HG03575 (cell line): ENCODE results near the gene NOVA1.
"Not testable (repeated sequence)": the region's sequence is repeated elsewhere in the genome, so short reads cannot be mapped to it uniquely, and the experiment has no call there.

Experiments
- ATAC-seq: cut with Tn5 transposase; IDR thresholded peaks from one replicate; pipeline ENCODE4 v1.9.1; 2021; ENCODE audit not compliant: unreplicated experiment, insufficient number of reproducible peaks, low FRiP score; ENCODE audit errors: extremely low read depth

NOVA1 gene, protein sequence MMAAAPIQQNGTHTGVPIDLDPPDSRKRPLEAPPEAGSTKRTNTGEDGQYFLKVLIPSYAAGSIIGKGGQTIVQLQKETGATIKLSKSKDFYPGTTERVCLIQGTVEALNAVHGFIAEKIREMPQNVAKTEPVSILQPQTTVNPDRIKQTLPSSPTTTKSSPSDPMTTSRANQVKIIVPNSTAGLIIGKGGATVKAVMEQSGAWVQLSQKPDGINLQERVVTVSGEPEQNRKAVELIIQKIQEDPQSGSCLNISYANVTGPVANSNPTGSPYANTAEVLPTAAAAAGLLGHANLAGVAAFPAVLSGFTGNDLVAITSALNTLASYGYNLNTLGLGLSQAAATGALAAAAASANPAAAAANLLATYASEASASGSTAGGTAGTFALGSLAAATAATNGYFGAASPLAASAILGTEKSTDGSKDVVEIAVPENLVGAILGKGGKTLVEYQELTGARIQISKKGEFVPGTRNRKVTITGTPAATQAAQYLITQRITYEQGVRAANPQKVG

DNA sequence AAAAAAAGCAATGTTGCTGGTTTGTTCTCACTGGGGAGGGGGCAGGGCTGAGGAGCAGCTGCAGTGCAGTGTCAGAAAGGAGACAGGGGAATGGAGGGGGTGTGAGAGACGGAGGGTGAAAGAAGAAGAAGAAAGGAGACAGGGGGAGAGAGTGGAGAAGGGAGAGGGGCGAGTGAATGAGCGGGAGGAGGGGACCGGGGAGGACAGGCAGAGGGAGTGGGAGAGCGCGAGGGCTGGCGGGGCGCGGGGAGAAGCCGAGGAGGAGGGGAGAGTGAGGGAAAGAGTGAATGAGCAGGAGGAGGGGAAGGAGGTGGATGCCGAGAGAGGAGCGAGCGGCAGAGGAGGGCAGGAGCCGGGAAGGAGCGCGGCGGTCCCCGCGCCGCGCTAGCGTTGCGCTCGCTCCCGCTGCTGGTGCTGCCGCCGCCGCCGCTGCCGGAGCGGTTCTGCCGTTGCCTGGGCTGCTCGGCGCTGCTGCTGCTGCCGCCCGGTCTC lies at the start of gene NOVA1:
Gene NOVA1 (minus strand): TSS at position 445 of the 492 bp plus-strand sequence. CDS start 597 bp downstream, outside the sequence.
- no peak for ATAC-seq

DNA sequence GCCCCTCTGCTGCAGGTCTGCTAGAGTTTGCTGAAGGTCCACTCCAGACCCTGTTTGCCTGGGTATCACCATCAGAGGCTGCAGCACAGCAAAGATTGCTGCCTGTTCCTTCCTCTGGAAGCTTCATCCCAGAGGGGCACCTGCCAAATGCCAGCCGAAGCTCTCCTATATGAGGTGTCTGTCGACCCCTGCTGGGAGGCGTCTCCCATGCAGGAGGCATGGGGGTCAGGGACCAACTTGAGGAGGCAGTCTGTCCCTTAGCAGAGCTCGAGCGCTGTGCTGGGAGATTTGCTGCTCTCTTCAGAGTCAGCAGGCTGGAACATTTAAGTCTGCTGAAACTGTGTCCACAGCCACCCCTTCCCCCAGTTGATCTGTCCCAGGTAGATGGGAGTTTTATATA lies 47.2 kb upstream of the NOVA1 start:
- not testable (repeated sequence) for ATAC-seq

DNA sequence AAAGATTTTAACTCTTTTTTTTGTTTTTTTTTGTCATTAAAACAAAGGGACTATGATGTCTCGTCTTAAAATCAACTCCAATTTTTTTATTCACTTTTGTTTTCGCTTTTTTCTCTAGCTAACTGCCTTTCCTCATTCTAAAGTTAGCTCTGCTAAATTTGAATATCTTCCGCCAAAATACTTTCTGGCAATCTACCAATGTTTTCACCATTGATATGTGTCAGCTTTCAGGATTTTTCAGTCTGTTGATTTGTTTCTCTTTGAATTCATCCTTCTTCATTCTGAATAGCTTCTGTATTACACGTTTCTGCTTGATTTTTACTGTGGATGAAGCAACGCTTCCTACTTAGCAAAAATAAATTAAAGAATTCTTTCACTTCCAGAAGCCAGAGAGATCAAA lies 38.7 kb upstream of the NOVA1 start:
- ATAC-seq, result no peak

DNA sequence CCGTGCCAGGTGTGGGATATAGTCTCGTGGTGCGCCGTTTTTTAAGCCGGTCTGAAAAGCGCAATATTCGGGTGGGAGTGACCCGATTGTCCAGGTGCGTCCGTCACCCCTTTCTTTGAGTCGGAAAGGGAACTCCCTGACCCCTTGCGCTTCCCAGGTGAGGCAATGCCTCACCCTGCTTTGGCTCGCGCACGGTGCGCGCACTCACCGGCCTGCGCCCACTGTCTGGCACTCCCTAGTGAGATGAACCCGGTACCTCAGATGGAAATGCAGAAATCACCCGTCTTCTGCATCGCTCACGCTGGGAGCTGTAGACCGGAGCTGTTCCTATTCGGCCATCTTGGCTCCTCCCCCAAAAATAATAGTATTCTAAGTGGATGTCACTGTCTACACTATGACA lies 37.1 kb upstream of the NOVA1 start:
- not testable (repeated sequence) for ATAC-seq

DNA sequence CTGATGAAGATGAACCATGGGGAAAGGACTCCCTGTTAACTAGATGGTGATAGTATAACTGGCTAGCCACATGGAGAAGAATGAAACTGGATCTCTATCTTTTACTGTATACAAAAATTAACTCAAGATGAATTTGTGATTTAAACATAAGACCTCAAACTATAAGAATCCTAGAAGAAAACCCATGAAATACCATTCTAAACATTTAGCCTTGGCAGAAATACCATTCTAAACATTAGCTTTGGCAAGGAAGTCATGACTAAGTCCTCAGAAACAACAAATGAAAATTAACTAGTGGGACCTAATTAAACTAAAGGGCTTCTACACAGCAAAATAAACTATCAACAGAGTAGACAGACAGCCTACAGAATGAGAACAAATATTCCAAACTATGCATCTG lies 28.4 kb upstream of the NOVA1 start:
- no peak for ATAC-seq

DNA sequence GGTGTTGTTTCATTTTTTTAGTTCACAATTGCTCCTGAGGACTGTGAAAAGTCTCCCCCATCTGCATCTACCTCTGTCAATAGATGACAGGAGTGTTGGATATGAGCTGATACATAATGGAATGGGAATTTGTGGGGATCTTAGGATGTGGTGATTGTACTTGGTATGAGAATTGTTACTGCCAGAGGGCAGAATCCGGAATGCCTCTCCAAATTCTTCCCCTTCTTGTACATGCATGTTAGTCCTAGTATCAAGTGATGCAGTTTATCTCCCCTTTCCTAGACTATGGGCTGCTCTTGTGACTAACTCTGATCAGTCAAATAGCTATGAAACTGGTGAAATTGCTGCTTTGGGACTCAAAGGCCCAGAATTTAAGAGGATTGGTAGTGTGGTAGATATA lies 24.8 kb upstream of the NOVA1 start:
- ATAC-seq, result no peak

DNA sequence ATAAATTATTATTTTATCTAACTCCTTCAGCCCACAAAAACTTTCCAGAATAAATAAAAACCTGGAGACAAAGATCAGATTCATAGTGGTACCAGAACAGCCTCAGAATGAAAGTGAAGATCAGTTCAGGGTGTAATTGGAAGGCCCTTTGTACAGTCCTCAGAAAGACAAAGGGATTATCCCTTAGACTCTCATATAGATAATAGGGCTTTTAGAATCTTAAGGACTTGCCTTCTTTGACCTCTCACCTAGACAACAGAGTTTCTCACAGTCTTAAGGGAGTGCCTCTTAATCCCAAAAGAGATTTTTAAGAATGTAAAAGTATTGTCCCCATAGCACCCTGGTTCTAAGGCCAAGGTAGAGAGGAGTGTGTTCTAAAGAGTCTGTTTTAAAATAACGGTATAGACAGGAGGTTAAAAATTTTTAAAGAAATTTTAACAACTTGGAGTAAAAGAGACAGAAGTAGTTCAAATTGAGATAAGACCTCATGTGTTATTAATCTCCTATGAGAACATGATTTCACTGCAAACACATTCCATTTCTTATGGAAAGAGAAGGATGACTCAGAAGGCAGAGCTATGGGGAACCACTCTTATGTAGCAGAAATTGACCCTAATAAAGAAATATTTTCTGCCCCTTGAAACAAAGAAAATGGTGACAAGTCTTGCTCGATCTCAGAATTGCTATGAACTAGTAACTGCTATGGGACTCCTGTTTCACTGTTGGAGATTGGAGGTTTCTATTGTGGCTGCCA lies 24.2 kb upstream of the NOVA1 start:
- no peak for ATAC-seq

DNA sequence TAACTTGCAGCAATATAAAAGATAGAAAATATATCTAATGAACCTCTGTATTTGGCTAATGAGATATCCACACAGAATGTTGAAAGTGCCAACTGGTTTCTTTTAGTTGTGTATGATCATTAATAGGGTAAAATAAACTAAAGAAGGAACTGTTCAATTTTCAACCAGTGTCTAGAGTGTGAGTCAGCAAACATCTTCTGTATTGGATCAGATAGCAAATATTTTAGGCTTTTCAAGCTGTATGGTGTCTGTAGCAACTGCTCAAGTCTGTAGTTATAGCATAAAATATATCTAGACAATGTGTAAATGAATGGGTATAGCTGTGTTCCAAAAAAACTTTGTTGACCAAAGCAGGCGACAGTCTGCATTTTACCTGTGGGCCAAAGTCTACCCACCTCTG lies 23.5 kb upstream of the NOVA1 start:
- ATAC-seq, result no peak

DNA sequence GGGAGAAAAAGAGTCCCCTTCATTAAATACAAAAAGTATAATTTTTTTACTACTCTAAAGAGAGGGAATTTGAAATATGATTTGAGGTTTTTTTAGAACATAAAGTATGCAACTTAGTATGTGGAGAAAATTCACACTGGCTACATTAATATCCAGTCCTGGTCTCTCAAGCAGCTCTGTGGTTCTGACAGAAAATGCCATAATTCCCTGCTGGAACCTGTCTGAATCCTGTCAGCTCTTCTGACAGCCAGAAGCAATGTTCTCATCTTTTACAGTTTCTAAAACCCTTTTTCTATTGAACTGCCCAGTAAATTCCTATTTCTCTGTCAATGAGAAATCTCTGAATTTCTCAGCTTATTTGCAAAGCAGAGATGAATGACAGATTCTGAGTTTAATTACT lies 13.4 kb upstream of the NOVA1 start:
- ATAC-seq, result no peak

DNA sequence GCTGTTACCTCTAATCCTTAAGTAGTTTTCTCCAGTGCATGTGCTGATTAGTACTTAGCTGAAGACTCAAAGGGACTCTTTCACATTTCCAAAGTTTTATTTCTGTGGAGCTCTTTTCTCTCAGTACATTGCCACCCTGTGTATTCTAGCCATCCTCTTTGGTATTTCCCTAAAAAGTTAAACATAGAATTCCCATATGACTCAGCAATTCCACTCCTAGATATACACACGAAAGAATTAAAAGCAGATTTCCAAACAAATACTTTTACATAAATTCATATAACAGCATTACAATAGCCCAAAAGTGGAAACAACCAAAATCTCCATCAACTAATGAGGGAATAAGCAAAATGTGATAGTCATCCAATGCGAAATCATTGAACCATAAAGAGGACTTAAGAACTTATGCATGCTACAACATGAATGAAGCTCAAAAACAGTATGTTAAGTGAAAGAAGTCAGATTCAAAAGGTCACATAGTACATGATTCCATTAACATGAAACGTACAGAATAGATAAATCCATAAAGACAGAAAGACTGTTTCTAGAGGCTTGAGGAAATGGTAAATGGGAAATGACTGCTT lies 9.0 kb upstream of the NOVA1 start:
- ATAC-seq, result no peak

DNA sequence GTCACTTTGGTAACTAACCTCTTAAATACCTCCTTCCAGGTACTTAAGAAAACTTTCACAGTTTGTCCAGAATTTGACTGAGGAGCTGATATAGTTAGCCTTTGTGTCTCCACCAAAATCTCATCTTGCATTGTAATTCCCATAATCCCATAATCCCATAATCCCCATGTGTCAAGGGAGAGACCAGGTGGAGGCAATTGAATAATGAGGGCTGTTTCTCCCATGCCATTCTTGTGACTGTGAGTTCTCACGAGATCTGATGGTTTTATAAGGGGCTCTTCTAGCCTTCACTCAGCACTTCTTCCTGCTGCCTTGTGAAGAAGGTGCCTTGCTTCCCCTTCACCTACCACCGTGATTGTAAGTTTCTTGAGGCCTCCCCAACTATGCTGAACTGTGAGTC lies 7.8 kb upstream of the NOVA1 start:
- no peak for ATAC-seq

DNA sequence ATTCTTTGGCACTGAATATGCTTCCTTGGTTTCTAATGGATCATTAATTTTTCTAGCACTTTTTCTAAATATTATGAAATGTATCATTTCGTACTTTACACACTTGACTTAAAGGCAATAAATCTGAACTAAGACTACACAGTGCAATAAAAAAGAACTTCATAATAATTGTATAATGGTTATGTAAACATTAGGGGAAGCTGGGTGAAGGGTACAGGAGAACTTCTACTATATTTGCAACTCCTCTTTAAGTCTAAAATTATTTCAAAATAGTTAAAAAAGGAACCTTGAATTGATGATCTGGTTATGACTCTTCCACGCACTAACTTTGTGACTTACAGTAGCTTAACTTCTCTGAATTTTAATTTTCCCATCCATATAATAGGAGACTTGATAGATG lies 5.1 kb upstream of the NOVA1 start:
- no peak for ATAC-seq

DNA sequence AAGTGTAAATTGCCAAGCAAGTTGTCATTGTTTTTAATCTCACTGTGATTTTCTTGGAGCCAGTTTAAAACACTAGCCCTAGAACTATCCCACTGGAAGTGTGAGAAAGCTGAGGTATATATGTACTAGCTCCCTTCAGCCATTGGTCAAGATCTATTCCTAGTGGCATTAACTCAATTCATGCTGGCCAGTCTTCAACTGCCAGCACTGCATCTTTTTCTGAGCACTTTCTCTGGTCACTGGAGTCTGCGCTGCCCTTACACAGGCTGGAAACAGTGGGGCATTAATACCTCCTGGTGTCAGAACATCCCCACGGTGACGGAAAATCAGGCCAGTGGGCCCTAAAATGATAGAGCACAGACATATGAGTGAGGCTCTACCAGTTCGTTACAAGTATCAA lies 4.0 kb upstream of the NOVA1 start:
- no peak for ATAC-seq

DNA sequence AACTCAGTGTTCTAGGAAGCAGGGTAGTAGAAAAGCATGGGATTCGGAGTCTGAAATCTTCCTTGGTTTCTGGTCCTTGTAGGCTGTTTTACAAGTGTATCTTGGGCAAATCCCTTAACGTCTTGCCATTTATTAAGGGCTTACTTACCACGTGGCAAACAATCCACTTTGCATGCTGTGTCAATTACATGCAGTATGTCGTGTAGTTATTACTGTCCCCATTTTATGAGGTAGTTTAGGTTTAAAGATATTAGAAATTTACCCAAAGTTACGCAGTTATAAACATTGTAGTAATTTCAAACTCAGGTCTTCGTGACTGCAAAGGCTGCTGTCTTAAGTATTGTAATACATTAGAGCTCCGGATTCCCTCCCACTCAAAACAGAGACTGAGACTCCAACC lies 1.5 kb upstream of the NOVA1 start:
- no peak for ATAC-seq

DNA sequence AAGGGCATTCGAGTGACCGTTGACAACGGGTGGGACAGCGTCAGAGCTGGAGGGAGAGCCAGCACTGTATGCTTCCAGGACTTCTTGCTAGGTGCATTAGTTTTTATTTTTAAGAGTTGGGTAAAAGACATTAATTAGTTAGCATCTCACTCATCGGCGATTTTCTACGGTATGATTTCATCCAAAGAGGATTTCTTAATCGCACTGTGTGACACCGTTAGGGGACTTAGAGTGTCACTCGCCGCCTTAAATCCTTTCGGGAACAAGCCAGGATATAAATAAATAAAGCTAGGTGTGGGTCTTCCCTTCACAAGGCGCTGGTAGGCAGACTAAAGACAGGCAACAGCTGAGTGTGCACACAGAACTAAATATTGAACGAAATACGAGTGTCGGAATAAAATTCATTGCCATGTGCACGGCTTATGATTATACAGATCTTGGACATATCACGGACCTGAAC lies 869 bp upstream of the NOVA1 start:
- no peak for ATAC-seq

DNA sequence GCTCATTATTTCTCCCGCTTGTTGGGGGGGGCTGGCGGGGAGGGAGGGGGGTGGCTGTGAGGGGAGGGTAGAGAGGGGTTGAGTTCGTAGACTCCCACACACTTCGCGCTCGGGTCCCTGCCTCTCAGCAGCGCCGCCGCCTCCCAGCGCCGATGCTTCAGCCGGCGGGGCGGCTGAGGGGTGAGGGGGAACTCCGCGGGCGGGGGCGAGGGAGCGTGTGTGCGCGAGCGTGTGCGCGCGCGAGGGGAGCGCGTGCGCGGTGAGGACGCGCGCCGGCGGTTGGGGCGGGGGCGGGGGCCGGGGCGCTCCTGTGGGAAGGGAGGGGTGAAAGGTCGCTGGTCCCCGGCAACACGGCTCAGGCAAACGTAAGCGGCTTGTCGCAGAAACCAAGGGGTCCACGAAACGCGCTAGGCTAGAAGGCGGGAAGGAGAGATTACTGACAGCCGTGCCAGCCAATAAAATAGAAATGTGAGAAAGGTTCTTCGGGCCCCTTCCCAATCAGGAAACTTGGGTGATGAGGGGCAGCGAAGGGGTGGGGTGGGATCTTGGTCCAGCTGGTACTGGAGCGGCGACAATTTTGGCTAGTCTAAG lies 343 bp upstream of the NOVA1 start:
- ATAC-seq, result no peak

DNA sequence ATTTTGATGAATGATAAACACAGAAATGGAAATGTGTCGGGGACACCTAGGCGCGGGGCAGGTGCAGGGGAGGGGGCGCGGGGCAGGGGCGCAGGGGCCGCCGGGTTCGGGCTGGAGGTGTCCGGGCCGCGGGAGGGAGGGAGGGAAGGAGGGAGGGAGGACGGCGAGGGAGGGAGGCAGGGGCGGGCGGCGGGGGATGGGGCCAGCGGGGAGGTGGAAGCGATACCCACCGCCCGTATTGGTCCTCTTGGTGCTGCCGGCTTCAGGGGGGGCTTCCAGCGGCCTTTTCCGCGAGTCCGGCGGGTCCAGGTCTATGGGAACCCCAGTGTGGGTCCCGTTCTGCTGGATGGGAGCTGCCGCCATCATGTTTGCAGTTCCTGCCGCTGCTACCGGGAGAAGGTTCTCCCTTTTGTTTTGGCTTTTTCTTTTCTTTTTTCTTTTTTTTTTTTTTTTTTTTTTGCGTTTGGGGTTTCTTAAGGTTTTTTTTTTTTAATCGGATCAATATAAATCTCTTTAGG lies 703 bp downstream of the NOVA1 start:
- ATAC-seq, result no peak

DNA sequence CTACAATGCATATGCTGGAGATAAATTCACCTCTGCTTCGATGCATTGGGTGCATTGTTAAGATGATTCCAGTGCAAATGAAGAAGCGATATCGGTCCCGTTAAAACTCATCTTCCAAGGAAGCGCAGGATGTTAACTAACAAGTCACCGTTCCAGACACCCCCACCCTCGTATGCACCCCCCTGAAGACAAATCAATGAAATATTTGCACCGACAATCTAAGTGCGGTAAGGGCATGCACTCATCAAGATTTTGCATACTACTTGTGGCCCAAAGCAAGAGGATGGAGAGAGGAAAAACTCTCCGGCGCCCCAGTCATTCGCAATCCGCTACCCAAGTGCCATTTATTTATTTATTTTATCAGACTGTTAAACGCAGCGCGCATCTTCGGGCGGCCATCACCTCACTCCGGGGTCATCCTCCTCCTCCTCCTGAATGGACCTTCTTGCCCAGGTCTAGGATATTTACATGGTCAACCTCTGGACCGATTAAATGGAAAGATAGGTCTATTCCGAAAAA lies 1.2 kb downstream of the NOVA1 start:
- ATAC-seq, result no peak
